Measurements from ENCODE around the gene COTL1. TPM values are rescaled to one million over a fixed set of nuclear protein-coding genes. Genes with fewer than 3 reads are reported as not detected.

The COTL1 gene
- total and polyA plus RNA-seq, 2 of the 13 experiments (the other 11 are each of a cell fraction or from before 2014, with no cell fraction given): 8.7 to 16.9 TPM

DNA sequence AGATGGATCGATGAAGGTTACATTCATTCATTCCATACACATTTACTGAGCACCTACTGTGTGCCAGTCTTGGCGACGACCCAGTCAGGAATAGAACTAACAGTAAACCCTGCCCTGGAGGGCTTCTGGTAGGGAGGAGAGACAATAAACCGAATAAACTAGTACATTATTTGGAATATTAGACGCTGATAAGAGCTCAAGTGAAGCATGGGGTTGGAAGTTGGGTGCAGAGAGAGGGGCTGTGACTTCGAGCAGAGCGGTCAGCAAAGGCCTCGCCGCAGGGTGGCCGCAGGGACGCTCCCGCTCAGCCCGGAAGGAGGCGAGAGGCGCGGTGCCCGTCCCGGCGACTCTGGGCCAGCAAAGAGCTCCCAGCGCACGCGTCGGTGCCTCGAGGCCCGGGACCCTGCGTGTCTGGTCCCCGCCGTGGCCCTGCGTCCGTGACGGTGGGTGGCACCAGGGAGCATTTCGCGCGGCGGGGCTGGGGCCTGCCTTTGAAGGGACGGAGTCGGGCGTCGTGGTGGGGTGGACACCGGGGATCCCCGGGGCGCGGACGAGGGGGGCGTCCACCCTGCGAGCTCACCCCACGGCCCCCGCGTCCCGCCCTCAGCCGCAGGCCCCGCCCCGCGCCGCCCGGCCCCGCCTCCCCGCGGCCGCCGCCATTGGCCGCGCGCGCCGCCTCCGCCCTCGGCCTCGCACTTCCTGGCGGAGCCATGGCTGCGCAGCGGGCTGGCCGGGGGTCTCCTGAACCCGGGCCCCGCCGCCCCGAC is 30.1 kb upstream of the COTL1 start, which contains the start of gene KLHL36 (continued):
- no peak for TF ChIP-seq FOXJ3 (CRISPR knock-in tag; IDR thresholded peaks at IDR 0.05; ENCODE audit: borderline replicate concordance)
- no peak for TF ChIP-seq PTBP1 (IDR thresholded peaks at IDR 0.05; ENCODE audit: low read depth, low read length, poor library complexity, severe bottlenecking)
- no peak for TF ChIP-seq ZNF549 (CRISPR knock-in tag; IDR thresholded peaks at IDR 0.05)
- TF ChIP-seq, protein P1, sequence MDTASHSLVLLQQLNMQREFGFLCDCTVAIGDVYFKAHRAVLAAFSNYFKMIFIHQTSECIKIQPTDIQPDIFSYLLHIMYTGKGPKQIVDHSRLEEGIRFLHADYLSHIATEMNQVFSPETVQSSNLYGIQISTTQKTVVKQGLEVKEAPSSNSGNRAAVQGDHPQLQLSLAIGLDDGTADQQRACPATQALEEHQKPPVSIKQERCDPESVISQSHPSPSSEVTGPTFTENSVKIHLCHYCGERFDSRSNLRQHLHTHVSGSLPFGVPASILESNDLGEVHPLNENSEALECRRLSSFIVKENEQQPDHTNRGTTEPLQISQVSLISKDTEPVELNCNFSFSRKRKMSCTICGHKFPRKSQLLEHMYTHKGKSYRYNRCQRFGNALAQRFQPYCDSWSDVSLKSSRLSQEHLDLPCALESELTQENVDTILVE (CRISPR knock-in tag; IDR thresholded peaks at IDR 0.05): no peak
- TF ChIP-seq, protein P2, sequence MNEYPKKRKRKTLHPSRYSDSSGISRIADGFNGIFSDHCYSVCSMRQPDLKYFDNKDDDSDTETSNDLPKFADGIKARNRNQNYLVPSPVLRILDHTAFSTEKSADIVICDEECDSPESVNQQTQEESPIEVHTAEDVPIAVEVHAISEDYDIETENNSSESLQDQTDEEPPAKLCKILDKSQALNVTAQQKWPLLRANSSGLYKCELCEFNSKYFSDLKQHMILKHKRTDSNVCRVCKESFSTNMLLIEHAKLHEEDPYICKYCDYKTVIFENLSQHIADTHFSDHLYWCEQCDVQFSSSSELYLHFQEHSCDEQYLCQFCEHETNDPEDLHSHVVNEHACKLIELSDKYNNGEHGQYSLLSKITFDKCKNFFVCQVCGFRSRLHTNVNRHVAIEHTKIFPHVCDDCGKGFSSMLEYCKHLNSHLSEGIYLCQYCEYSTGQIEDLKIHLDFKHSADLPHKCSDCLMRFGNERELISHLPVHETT (CRISPR knock-in tag; conservative IDR thresholded peaks at IDR 0.05): peak; percentile 67; the same call in 1 of the 2 replicates
- no peak for TF ChIP-seq ZNF34 (CRISPR knock-in tag; IDR thresholded peaks at IDR 0.05; ENCODE audit: borderline replicate concordance)
- peak; percentile 94 for TF ChIP-seq ATF7-NPFF (CRISPR knock-in tag; IDR thresholded peaks at IDR 0.05; ENCODE audit: low read depth)
- TF ChIP-seq, protein P3, sequence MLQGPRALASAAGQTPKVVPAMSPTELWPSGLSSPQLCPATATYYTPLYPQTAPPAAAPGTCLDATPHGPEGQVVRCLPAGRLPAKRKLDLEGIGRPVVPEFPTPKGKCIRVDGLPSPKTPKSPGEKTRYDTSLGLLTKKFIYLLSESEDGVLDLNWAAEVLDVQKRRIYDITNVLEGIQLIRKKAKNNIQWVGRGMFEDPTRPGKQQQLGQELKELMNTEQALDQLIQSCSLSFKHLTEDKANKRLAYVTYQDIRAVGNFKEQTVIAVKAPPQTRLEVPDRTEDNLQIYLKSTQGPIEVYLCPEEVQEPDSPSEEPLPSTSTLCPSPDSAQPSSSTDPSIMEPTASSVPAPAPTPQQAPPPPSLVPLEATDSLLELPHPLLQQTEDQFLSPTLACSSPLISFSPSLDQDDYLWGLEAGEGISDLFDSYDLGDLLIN (CRISPR knock-in tag; IDR thresholded peaks at IDR 0.05; ENCODE audit: borderline replicate concordance): no peak
- no peak for TF ChIP-seq MTF1 (CRISPR knock-in tag; IDR thresholded peaks at IDR 0.05)
- no peak for TF ChIP-seq ZSCAN9 (CRISPR knock-in tag; IDR thresholded peaks at IDR 0.05; ENCODE audit: borderline replicate concordance)
- 0 out of 2 replicates have a peak, but pooled peaks have one; percentile 17 for TF ChIP-seq GATAD1 (CRISPR knock-in tag; IDR thresholded peaks at IDR 0.05)
- no peak for TF ChIP-seq POLR2AphosphoS5 (IDR thresholded peaks at IDR 0.05; ENCODE audit: low read depth, low read length)
- TF ChIP-seq ZNF761 (CRISPR knock-in tag; conservative IDR thresholded peaks at IDR 0.05): peak; percentile 90
- TF ChIP-seq ZNF775 (CRISPR knock-in tag; IDR thresholded peaks at IDR 0.05; ENCODE audit: borderline replicate concordance): peak; percentile 68; the same call in 1 of the 2 replicates
- TF ChIP-seq, protein P4, sequence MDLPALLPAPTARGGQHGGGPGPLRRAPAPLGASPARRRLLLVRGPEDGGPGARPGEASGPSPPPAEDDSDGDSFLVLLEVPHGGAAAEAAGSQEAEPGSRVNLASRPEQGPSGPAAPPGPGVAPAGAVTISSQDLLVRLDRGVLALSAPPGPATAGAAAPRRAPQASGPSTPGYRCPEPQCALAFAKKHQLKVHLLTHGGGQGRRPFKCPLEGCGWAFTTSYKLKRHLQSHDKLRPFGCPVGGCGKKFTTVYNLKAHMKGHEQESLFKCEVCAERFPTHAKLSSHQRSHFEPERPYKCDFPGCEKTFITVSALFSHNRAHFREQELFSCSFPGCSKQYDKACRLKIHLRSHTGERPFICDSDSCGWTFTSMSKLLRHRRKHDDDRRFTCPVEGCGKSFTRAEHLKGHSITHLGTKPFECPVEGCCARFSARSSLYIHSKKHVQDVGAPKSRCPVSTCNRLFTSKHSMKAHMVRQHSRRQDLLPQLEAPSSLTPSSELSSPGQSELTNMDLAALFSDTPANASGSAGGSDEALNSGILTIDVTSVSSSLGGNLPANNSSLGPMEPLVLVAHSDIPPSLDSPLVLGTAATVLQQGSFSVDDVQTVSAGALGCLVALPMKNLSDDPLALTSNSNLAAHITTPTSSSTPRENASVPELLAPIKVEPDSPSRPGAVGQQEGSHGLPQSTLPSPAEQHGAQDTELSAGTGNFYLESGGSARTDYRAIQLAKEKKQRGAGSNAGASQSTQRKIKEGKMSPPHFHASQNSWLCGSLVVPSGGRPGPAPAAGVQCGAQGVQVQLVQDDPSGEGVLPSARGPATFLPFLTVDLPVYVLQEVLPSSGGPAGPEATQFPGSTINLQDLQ (CRISPR knock-in tag; IDR thresholded peaks at IDR 0.05): no peak; the same call in 1 of the 2 replicates
- TF ChIP-seq ZNF672 (CRISPR knock-in tag; IDR thresholded peaks at IDR 0.05): no peak
- TF ChIP-seq SMARCE1 (IDR thresholded peaks at IDR 0.05; ENCODE audit: borderline replicate concordance): no peak
- TF ChIP-seq ZNF337 (CRISPR knock-in tag; IDR thresholded peaks at IDR 0.05; ENCODE audit: borderline replicate concordance, low read depth): no peak
- TF ChIP-seq KDM5B (CRISPR knock-in tag; IDR thresholded peaks at IDR 0.05; ENCODE audit: borderline replicate concordance): peak; percentile 96
- no peak for TF ChIP-seq NR2F1 (CRISPR knock-in tag; IDR thresholded peaks at IDR 0.05)
- TF ChIP-seq GFI1 (CRISPR knock-in tag; IDR thresholded peaks at IDR 0.05; ENCODE audit: borderline replicate concordance): peak; percentile 25; the same call in 1 of the 2 replicates
- TF ChIP-seq NRL (CRISPR knock-in tag; IDR thresholded peaks at IDR 0.05; ENCODE audit: borderline replicate concordance): peak; percentile 94
- no peak; the same call in 1 of the 2 replicates for TF ChIP-seq KDM3A (CRISPR knock-in tag; IDR thresholded peaks at IDR 0.05; ENCODE audit: low read depth)
- TF ChIP-seq ZNF883 (CRISPR knock-in tag; IDR thresholded peaks at IDR 0.05; ENCODE audit: not compliant biosample characterization): peak; percentile 90
